ENCODE data around the gene HIGD2A. TPM values are rescaled to one million over a fixed set of nuclear protein-coding genes. Genes with fewer than 3 reads are reported as not detected.

HIGD2A gene
- total RNA-seq, 1 donor from 2014 or later, result 88.3 TPM

DNA sequence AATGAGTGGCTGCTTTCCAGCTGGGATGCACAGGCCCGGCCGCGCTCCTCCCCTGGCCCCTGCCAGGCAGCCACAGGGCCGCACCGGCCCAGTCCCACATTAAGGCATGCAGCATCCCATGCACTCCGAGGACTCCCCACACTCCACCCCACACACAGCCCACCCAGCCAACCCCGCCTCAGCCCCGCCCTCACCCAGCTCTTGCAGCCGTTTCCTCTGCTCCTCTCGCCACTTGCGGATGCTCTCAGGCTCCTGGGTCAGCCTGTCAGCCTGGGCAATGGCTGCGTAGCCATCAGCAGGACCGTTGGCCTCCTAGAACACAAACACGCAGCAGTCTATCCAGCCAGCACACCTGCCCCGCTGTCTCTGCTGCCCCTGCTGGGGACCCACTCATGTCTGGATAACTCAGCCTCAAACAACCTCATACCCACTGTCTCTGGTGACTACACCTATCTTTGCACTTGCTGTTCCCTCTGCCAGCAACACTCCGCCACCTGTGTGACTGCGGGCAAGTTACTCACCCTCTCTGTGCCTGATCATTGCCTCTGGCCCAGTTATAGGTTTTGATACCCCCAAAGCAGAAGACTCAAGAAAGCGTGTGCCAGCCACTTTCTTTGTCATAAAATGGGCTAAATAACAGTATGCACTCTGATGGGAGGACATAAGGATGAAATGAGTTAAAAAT, 9.3 kb downstream of the HIGD2A start:
- Mint-ChIP-seq H3K27me3 (no peaks in the 10 kb centered on the region), H3K4me1 (ENCODE audit: unreplicated experiment) (peaks cover 31% of the 10 kb centered on the region), H3K4me3 (no peak overlapping the region), H3K27ac (peak overlapping the region; percentile 72), H3K9me3 (no peaks in the 10 kb centered on the region), H3K36me3 (peaks cover 12% of the 10 kb centered on the region)
- no peak for DNase-seq (ENCODE audit: extremely low spot score, unreplicated experiment)
- TF ChIP-seq, protein P1, sequence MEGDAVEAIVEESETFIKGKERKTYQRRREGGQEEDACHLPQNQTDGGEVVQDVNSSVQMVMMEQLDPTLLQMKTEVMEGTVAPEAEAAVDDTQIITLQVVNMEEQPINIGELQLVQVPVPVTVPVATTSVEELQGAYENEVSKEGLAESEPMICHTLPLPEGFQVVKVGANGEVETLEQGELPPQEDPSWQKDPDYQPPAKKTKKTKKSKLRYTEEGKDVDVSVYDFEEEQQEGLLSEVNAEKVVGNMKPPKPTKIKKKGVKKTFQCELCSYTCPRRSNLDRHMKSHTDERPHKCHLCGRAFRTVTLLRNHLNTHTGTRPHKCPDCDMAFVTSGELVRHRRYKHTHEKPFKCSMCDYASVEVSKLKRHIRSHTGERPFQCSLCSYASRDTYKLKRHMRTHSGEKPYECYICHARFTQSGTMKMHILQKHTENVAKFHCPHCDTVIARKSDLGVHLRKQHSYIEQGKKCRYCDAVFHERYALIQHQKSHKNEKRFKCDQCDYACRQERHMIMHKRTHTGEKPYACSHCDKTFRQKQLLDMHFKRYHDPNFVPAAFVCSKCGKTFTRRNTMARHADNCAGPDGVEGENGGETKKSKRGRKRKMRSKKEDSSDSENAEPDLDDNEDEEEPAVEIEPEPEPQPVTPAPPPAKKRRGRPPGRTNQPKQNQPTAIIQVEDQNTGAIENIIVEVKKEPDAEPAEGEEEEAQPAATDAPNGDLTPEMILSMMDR (conservative IDR thresholded peaks at IDR 0.05), result no peak

DNA sequence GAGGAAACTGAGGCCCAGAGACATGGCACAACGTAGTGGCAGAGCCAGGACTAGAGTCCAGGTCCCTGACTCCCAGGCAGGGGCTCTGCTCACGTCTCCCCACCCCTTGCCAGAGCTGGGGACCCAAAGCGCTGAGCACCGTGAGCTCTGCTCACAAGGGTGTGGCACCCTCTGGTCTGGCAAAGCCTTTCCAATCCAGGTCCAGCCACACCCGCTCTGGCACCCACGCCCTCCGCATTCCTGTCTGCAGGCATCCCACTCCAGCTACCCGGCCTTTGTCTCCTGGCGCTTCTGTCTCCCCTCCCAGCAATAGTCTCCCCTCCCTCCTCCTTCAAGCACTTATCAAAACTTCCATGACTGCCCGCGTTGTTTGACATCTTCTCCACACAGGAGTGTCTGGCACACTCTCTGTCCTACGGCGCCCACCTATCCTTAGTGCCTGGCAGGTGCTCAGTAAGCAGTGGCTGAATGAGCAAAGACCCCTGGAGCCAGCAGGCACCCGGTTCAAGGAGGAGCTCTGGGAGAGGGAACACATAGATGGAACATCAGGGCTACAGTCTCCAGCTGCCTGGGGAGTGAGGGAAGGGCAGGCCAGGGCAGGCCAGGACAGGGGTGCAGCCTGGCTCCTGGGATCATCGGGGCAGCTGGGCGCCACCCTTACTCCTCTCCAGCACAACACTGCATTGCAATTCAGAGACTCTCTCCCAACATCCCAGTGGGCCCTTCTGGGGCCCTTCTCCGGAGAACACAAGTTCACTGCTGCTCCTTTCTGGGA, 12.0 kb downstream of the HIGD2A start:
- no peak for DNase-seq (ENCODE audit: extremely low spot score, unreplicated experiment)
- peaks cover 31% of the 10 kb centered on the region for H3K4me1 Mint-ChIP-seq (ENCODE audit: unreplicated experiment)
- no peaks in the 10 kb centered on the region for H3K9me3 Mint-ChIP-seq
- TF ChIP-seq, protein P1 (conservative IDR thresholded peaks at IDR 0.05), result no peak
- H3K27ac Mint-ChIP-seq, result peak overlapping the region; percentile 91
- H3K27me3 Mint-ChIP-seq, result no peaks in the 10 kb centered on the region
- H3K4me3 Mint-ChIP-seq, result peak overlapping the region; percentile 44
- peaks cover 12% of the 10 kb centered on the region for H3K36me3 Mint-ChIP-seq

DNA sequence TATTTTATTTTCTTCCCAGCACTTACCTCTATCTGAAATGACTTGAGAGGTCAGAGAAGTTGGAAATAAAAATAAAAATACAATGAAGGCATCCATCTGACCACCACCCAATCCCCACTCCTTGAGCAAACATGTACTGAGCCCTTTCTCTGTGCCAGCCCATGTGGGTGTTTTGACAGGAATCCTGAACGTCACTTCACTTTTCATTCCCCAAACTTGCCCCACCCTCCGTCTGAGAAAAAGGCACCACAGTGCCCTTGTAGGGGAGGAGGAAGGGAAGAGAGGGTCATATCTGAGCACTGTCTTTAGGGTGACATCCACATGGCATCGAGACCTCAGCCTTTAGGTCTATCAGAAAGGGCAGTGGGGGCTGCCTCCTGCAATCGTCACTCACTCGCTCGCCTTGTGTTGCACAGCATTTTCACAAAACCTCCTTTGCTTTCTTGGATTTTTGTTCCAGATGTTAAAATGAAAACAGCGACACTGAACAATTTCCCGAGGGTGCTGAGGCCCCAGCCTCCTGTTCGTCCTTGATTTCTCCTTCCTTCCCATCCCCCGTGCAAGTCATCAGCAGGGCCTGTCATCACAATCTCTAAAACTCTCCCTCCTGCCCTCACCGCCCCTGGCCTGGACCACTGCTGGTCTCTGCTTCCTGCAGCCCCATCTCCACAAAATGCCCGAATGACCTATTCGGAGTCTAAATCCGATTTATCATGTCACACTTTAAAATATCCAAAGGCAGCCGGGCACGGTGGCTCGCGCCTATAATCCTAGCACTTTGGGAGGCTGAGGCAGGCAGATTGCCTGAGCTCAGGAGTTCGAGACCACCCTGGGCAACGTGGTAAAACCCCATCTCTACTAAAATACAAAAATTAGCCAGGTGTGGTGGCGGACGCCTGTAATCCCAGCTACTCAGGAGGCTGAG, 13.0 kb downstream of the HIGD2A start:
- no peak for DNase-seq (ENCODE audit: extremely low spot score, unreplicated experiment)
- TF ChIP-seq, protein P1 (conservative IDR thresholded peaks at IDR 0.05), result no peak
- Mint-ChIP-seq H3K4me3 (peak overlapping the region; percentile 39), H3K27ac (peak overlapping the region; percentile 91), H3K27me3 (no peaks in the 10 kb centered on the region), H3K9me3 (no peaks in the 10 kb centered on the region), H3K36me3 (peaks cover 12% of the 10 kb centered on the region), H3K4me1 (ENCODE audit: unreplicated experiment) (peaks cover 25% of the 10 kb centered on the region)

DNA sequence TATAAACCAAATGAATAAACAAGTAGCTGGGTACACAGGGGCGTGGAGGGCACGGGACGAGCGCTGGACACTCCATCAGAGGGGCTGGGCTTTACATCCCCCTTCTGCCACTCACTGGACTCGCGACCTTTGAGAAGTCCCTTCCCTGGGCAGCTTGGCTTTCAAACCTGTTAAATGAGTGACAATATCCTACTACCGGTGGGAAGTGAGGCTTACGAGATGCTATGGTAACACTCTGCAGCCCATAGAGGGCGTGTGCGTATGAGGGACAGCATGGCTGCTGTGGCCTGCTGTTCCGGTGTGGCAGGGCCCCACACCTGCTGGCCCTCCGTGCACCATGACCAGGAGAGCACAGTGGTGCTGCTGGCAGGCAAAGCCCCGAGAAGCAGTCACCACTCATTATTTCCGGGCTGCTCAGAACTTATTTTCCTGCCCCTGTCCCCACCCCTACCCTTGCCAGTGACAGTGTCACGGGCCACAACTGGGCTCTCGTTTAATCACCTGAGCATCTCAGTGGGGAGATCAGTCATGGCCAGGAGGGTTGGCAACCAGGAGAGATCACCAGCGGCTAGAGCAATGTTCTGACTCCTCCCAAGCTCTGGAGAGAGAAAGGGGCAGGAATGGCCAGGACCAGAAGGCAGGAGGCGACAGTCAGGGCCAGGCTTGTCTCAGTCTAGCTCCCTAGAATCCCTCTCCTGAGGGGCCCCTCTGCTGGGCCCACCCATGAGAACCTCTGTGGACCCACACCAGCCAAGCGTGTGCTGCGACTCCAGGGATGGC, 17.3 kb downstream of the HIGD2A start:
- Mint-ChIP-seq H3K4me3 (no peak overlapping the region), H3K27ac (peak overlapping the region; percentile 74), H3K9me3 (no peaks in the 10 kb centered on the region), H3K36me3 (peaks cover 4% of the 10 kb centered on the region), H3K27me3 (no peaks in the 10 kb centered on the region), H3K4me1 (ENCODE audit: unreplicated experiment) (peaks cover 16% of the 10 kb centered on the region)
- TF ChIP-seq, protein P1 (conservative IDR thresholded peaks at IDR 0.05), result peak; percentile 28
- DNase-seq (ENCODE audit: extremely low spot score, unreplicated experiment), result no peak

Measured in type B pancreatic cell (in vitro differentiated cells).